HUES64 (cell line): ENCODE data around the gene PQBP1.

Experiments used
- H3K27ac ChIP-seq: 2 replicates; pipeline ENCODE4 v1.7.0; 2013; ENCODE audit warnings: low read depth, low read length, inconsistent platforms
- H3K27me3 ChIP-seq: 2 replicates; pipeline ENCODE4 v1.6.1; 2013; ENCODE audit warnings: mild to moderate bottlenecking, low read length; ENCODE audit not compliant: insufficient read depth
- H3K36me3 ChIP-seq: 2 replicates; pipeline ENCODE4 v1.6.1; 2013; ENCODE audit warnings: mild to moderate bottlenecking, low read length; ENCODE audit not compliant: insufficient read depth
- H3K4me1 ChIP-seq: 2 replicates; pipeline ENCODE4 v1.6.1; 2013; ENCODE audit warnings: mild to moderate bottlenecking, low read length, moderate library complexity; ENCODE audit not compliant: insufficient read depth
- H3K4me3 ChIP-seq: 2 replicates; pipeline ENCODE4 v1.5.1; 2013; ENCODE audit warnings: mild to moderate bottlenecking, low read length, moderate library complexity
- H3K9ac ChIP-seq: 2 replicates; pipeline ENCODE4 v1.6.1; 2013; ENCODE audit warnings: mild to moderate bottlenecking, low read depth, low read length
- H3K9me3 ChIP-seq: 2 replicates; pipeline ENCODE4 v1.6.1; 2013; ENCODE audit warnings: low read depth, low read length; ENCODE audit not compliant: insufficient read depth
- WGBS: fragments of 150-250, 120-280 bp; methylation state at CpG from one replicate; pipeline ENCODE4 v1.1.7; 2013; ENCODE audit warnings: missing lambda C conversion rate; 5-methylcytosine and 5-hydroxymethylcytosine counted together

The PQBP1 gene

GRCh38 chrX:48914593-48915493, 17.1 kb downstream of the PQBP1 start:
- Histone ChIP-seq H3K36me3 (peaks cover 41% of the 10 kb centered on the region), H3K27ac (no peak overlapping the region), H3K4me3 (peak overlapping the region; percentile 31; the same call in 1 of the 2 replicates), H3K27me3 (no peaks in the 10 kb centered on the region), H3K9me3 (no peaks in the 10 kb centered on the region), H3K9ac (no peak overlapping the region), H3K4me1 (peaks cover 3% of the 10 kb centered on the region; the same call in 1 of the 2 replicates)
- 94% methylated on average over 12 of the region's 13 CpGs for WGBS

- WGBS, result 1% methylated on average over 27 of the region's 27 CpGs
- no peaks in the 10 kb centered on the region for H3K9me3 ChIP-seq
- H3K36me3 ChIP-seq, result peaks cover 41% of the 10 kb centered on the region
- peaks cover 10% of the 10 kb centered on the region; the same call in 1 of the 2 replicates for H3K4me1 ChIP-seq
- peak overlapping the region; percentile 75 for H3K9ac ChIP-seq
- H3K27me3 ChIP-seq, result no peaks in the 10 kb centered on the region
- H3K4me3 ChIP-seq, result peak overlapping the region; percentile 90
- no peak overlapping the region; the same call in 1 of the 2 replicates for H3K27ac ChIP-seq
These were observed 19.6 kb downstream of the PQBP1 start for GRCh38 chrX:48917139-48918001.

- peak overlapping the region; percentile 85 for H3K27ac ChIP-seq
- H3K36me3 ChIP-seq, result peaks cover 43% of the 10 kb centered on the region
- peaks cover 10% of the 10 kb centered on the region; the same call in 1 of the 2 replicates for H3K4me1 ChIP-seq
- WGBS, result 0% methylated on average over 18 of the region's 23 CpGs
- H3K9me3 ChIP-seq, result no peaks in the 10 kb centered on the region
- H3K9ac ChIP-seq, result peak overlapping the region; percentile 89
- H3K27me3 ChIP-seq, result no peaks in the 10 kb centered on the region
- H3K4me3 ChIP-seq, result peak overlapping the region; percentile 90
These were observed 20.5 kb downstream of the PQBP1 start for GRCh38 chrX:48918301-48918642.

DNA sequence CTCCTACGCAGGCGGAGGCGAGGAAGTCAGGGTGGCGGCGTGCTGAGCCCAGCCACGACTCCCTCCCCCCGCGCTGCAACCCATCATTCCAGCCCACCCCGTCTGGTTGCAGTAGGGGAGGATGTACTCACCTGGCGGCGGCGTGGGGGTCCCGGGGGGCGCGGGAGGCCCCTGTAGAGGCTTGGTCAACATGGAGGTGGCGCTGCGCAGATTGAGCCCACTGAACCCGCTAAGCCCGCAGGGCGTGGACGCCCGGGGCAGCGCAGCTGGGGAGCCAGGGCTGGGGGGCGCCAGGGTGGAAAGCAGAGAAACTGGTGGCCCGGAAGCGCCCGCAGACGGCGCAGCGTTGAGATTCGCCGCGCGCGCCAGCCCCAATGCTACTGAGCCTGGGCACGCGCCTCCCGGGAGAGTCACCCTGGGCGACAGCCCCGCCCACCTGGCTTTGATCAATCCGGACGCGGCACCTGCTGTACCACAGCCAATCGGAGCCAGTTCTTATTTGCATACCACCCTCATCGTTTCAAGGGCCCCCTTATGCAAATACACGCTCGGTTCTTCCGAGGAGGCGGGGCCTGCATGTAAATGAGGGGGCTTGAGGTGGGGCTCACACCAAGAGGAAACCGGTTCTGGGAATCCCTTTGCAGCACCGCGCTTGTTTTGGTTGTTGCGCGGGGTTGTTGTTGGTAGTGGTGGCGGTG, 21.1 kb downstream of the PQBP1 start, which contains the start of gene PIM2:
Gene PIM2 (minus strand): TSS at position 382 of the 698 bp plus-strand sequence. CDS start 190 bp downstream, at position 192.
- H3K9me3 ChIP-seq, result no peaks in the 10 kb centered on the region
- peak within 1 kb of the TSS; percentile 98 for H3K27ac ChIP-seq
- peaks cover 10% of the 10 kb centered on the region; the same call in 1 of the 2 replicates for H3K4me1 ChIP-seq
- H3K4me3 ChIP-seq, result peak within 1 kb of the TSS; percentile 90
- H3K9ac ChIP-seq, result peak within 1 kb of the TSS; percentile 89
- WGBS, result under 1% methylated on average over 47 of the region's 55 CpGs
- H3K36me3 ChIP-seq, result peaks cover 42% of the 10 kb centered on the region
- H3K27me3 ChIP-seq, result no peaks in the 10 kb centered on the region

GRCh38 chrX:48919360-48919841, 21.7 kb downstream of the PQBP1 start:
- H3K4me3 ChIP-seq, result peak overlapping the region; percentile 90
- no peaks in the 10 kb centered on the region for H3K27me3 ChIP-seq
- H3K9me3 ChIP-seq, result no peaks in the 10 kb centered on the region
- H3K4me1 ChIP-seq, result peaks cover 10% of the 10 kb centered on the region; the same call in 1 of the 2 replicates
- WGBS, result 0% methylated on average over 15 of the region's 15 CpGs
- peaks cover 42% of the 10 kb centered on the region for H3K36me3 ChIP-seq
- peak overlapping the region; percentile 89 for H3K9ac ChIP-seq
- H3K27ac ChIP-seq, result peak overlapping the region; percentile 98

DNA sequence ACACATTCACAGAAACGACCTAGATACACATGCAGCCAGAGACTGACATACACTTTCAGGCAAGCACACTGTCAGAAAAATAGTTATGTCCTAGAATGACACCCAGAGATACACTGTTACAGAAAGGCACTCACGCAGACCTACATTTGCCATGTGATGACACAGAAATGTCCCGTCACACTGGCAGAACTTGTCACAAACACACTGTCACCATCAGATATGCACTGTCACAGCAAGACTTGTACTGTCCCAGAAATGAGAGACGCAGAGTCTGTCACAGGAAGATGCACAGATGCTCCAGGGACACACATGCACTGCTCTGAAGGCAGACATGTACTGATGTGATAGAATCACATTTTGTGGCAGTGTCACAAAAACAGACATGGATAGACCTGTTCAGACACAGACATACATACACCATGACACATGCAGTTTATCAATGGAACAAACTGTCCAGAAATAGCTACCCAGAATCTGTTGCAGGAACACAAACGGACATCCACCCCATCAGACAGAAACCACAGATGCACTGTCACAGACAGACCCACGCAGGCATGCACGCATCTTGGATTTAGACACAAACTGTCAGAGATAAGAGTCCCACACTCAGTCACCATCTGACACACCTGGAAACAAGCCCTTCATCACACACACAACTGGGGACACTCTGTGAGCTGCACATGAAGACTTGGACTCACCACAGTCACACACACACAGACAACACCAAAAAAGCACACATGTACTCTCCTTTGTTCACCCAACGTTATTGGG, 22.4 kb downstream of the PQBP1 start:
- Histone ChIP-seq H3K9ac (peak overlapping the region; percentile 89; the same call in 1 of the 2 replicates), H3K36me3 (peaks cover 39% of the 10 kb centered on the region), H3K4me3 (peak overlapping the region; percentile 90), H3K9me3 (no peaks in the 10 kb centered on the region), H3K27ac (peak overlapping the region; percentile 98; the same call in 1 of the 2 replicates), H3K27me3 (no peaks in the 10 kb centered on the region), H3K4me1 (peaks cover 10% of the 10 kb centered on the region; the same call in 1 of the 2 replicates)
- 66% methylated on average over 8 of the region's 8 CpGs for WGBS

DNA sequence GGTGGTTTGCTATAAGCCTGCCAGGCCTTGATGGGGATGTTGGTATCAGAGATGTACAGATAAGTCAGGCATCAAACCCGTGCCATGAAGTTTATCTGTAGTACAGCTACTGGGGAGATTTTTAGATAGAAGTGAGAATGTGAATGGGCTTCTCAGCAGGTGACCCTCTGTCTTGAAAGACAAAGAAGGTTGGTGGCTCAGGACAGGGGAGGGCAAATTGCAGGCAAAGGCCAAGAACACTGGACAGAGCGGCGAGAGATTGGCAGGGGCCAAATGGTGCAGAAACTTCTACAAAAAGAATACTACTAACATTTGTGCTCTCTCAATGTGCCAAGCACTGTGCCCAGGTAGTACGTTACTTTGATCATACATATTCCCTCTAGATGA, 23.0 kb downstream of the PQBP1 start:
- peak overlapping the region; percentile 98; the same call in 1 of the 2 replicates for H3K27ac ChIP-seq
- WGBS, result 45% methylated on average over 4 of the region's 4 CpGs

DNA sequence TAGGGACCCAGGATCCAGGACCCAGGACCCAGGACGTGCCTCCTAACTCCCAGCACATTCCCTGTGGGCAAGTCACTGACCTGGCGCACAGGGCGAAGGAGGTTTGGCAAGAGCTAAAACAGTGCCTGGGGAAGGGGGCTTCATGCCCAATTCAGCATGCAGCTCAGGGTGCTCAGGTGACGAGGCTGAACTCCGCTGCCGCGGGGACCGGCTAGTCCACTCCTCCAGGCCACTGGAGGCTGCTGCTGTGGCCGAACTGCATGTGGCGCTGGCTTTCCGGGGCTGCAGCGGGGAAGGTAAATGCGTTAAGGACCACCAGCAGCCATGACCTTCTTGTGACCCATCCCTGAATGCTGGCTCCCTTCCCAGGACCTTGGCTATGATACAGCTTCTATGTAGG, 26.0 kb downstream of the PQBP1 start:
- WGBS, result 96% methylated on average over 13 of the region's 13 CpGs
- H3K9ac ChIP-seq, result no peak overlapping the region
- no peak overlapping the region for H3K27ac ChIP-seq
- peaks cover 22% of the 10 kb centered on the region for H3K4me1 ChIP-seq
- H3K36me3 ChIP-seq, result peaks cover 35% of the 10 kb centered on the region
- H3K9me3 ChIP-seq, result no peaks in the 10 kb centered on the region
- no peak overlapping the region for H3K4me3 ChIP-seq
- no peaks in the 10 kb centered on the region for H3K27me3 ChIP-seq

More for the DNA sequence above, 23.0 kb downstream of the PQBP1 start:
- peaks cover 39% of the 10 kb centered on the region for H3K36me3 ChIP-seq
- H3K9ac ChIP-seq, result no peak overlapping the region
- no peaks in the 10 kb centered on the region for H3K9me3 ChIP-seq
- H3K4me1 ChIP-seq, result peaks cover 10% of the 10 kb centered on the region; the same call in 1 of the 2 replicates
- peak overlapping the region; percentile 90; the same call in 1 of the 2 replicates for H3K4me3 ChIP-seq
- no peaks in the 10 kb centered on the region for H3K27me3 ChIP-seq

GRCh38 chrX:48924270-48924669, 26.5 kb downstream of the PQBP1 start:
- 92% methylated on average over 5 of the region's 5 CpGs for WGBS
- Histone ChIP-seq H3K36me3 (peaks cover 35% of the 10 kb centered on the region), H3K27ac (no peak overlapping the region), H3K4me1 (peaks cover 22% of the 10 kb centered on the region), H3K9ac (no peak overlapping the region), H3K9me3 (no peaks in the 10 kb centered on the region), H3K4me3 (no peak overlapping the region), H3K27me3 (no peaks in the 10 kb centered on the region)

DNA sequence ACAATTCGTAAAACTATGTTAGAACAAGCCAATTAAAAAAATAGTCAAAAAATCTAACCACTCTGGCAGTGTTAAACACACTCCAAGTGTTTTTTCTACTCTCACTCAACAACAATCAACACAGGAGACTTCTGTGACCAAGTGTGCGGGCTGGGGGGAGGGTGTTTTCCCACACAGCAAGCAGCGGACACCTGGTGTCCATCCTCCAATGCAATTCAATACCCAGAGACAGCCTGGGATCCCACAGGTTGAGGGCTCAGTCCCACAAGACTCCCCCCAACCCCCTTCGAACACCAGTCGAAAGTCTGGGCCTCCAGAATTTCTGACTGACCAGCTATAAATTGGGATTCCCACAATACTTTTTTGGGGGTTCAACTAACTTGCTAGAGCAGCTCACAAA, 29.4 kb downstream of the PQBP1 start:
- Histone ChIP-seq H3K36me3 (peaks cover 45% of the 10 kb centered on the region), H3K9ac (peak overlapping the region; percentile 71), H3K27me3 (no peaks in the 10 kb centered on the region), H3K4me1 (peaks cover 12% of the 10 kb centered on the region), H3K9me3 (no peaks in the 10 kb centered on the region), H3K27ac (peak overlapping the region; percentile 96), H3K4me3 (peak overlapping the region; percentile 38)
- 0% methylated on average over 3 of the region's 5 CpGs for WGBS
